ENCODE measurements around the gene PCDH15.

- TF ChIP-seq POLR2A (IDR thresholded peaks at IDR 0.05) (no peak), CTCF (IDR thresholded peaks at IDR 0.05) (no peak)
These were observed 42.1 kb upstream of the PCDH15 start for GRCh38 chr10:54843085-54843646.
